Sigmoid colon (tissue), 7 donors: ENCODE data around the gene KRTAP1-1. TPM values are rescaled to one million over a fixed set of nuclear protein-coding genes. Genes with fewer than 3 reads are reported as not detected.
"Not testable (repeated sequence)": the region's sequence is repeated elsewhere in the genome, so short reads cannot be mapped to it uniquely, and the experiment has no call there.

ENCODE experiments used
- DNase-seq: peaks from one replicate; pipeline ENCODE4 v3.0.0-alpha.2; 2019
- H3K27ac ChIP-seq, 4 donors: fragments of 200-600 bp; sonication (generic); one replicate each; pipeline ENCODE4 v1.5.1; 2016 to 2019; ENCODE audit warnings: mild to moderate bottlenecking in 1 of 4
- H3K27me3 ChIP-seq, 3 donors: fragments of 200-600 bp; sonication (generic); one replicate each; pipeline ENCODE4 v1.5.1; 2019; ENCODE audit warnings: mild to moderate bottlenecking in 1 of 3
- H3K36me3 ChIP-seq, 4 donors: fragments of 200-600 bp; sonication (generic); one replicate each; pipeline ENCODE4 v1.5.1; 2016 to 2019
- H3K4me1 ChIP-seq, 4 donors: fragments of 200-600 bp; sonication (generic); one replicate each; pipeline ENCODE4 v1.5.1; 2017 to 2019
- H3K4me3 ChIP-seq, 4 donors: fragments of 200-600 bp; sonication (generic); one replicate each; pipeline ENCODE4 v1.5.1; 2017 to 2019; ENCODE audit warnings: mild to moderate bottlenecking in 2 of 4, moderate library complexity in 1 of 4
- H3K9me3 ChIP-seq, 4 donors: fragments of 200-600 bp in 3 of 4; sonication (generic) in 3 of 4; one replicate each; pipeline versions ENCODE4 v1.5.1 to v1.6.1; 2013 to 2019
- EP300 ChIP-seq, 4 donors: sonication (generic); formaldehyde crosslinking; IDR thresholded peaks; one replicate each; pipeline ENCODE4 v1.6.1; 2017; ENCODE audit warnings: antibody characterized with exemption in 4 of 4
- POLR2A ChIP-seq, 2 donors: fragments of 450-650 bp; IDR thresholded peaks; one replicate each; pipeline ENCODE4 v1.6.1; 2016; ENCODE audit warnings: antibody characterized with exemption in 2 of 2, mild to moderate bottlenecking in 2 of 2, moderate library complexity in 2 of 2
- POLR2AphosphoS5 ChIP-seq, 4 donors: sonication (generic); formaldehyde crosslinking; IDR thresholded peaks; one replicate each; pipeline ENCODE4 v1.6.1; 2017; ENCODE audit warnings: antibody characterized with exemption in 4 of 4
- WGBS, 2 donors: extraction: QIAGEN DNeasy Blood & Tissue Kit; methylation state at CpG; one replicate each; pipeline ENCODE4 v1.1.7; 2013; 5-methylcytosine and 5-hydroxymethylcytosine counted together
- intact Hi-C: fragments of 100-400 bp; cut with DNase I; formaldehyde crosslinking; loops from one replicate; pipeline ENCODE4 v1.15.1; 2023
- polyA plus RNA-seq, 3 donors: library from polyadenylated mRNA; stranded (reverse); fragments of 200-250 nt; gene quantifications; one replicate each; pipeline ENCODE4 v1.2.3, GENCODE V29; 2013
- total RNA-seq, 4 donors: library from RNA; depleted of rRNA; stranded (reverse); fragments of >200 nt; gene quantifications; one replicate each; pipeline ENCODE4 v1.1.0, GENCODE V29; 2016
- TF ChIP-seq, protein P1 (sequence below), 4 experiments: fragments of 450-650 bp in 3 of 4; fragments of 200-600 bp in 1 of 4; IDR thresholded peaks; one replicate each; pipeline ENCODE4 v1.5.1; 2016 to 2019; ENCODE audit warnings: antibody characterized with exemption in 4 of 4, mild to moderate bottlenecking in 3 of 4, moderate library complexity in 2 of 4
- donor health status: healthy with polysubstance abuse.
- donor health status: Bipolar disorder and iron deficiency.
- donor health status: healthy.

Gene KRTAP1-1
- total and polyA plus RNA-seq, 7 donors: not detected

DNA sequence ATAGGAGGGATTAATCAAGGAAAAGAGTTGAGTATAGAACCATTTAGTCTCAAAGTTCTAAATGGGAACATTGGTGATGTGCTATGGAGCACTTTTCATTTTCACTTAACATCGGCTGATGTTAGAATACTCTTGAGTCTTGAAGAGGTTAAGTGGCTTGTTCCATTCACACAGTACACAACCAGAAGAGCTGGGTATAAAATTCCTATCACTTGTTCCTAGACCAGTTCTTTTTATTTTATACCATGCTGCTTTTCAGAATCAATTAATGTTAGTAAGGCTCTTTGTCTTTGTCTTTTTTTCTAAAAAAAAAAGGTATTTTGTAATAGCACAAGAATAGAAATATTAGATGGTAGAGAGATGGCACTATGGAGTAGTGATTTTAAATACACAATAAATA lies 1.7 kb upstream of the KRTAP1-1 start:
- Histone ChIP-seq H3K27me3 (peaks cover 0 to 8% (median 0%) of the 10 kb centered on the region in 3 donors), H3K4me1 (no peaks in the 10 kb centered on the region), H3K36me3 (no peaks in the 10 kb centered on the region), H3K27ac (no peak overlapping the region), H3K4me3 (no peak overlapping the region), H3K9me3 (peaks cover 0 to 2% (median 0%) of the 10 kb centered on the region in 4 donors)
- no peak for DNase-seq
- WGBS, 2 donors: 95 to 97% methylated on average over 1 of the region's 1 CpG
- intact Hi-C loops: no loop called here
- TF ChIP-seq, protein P1, sequence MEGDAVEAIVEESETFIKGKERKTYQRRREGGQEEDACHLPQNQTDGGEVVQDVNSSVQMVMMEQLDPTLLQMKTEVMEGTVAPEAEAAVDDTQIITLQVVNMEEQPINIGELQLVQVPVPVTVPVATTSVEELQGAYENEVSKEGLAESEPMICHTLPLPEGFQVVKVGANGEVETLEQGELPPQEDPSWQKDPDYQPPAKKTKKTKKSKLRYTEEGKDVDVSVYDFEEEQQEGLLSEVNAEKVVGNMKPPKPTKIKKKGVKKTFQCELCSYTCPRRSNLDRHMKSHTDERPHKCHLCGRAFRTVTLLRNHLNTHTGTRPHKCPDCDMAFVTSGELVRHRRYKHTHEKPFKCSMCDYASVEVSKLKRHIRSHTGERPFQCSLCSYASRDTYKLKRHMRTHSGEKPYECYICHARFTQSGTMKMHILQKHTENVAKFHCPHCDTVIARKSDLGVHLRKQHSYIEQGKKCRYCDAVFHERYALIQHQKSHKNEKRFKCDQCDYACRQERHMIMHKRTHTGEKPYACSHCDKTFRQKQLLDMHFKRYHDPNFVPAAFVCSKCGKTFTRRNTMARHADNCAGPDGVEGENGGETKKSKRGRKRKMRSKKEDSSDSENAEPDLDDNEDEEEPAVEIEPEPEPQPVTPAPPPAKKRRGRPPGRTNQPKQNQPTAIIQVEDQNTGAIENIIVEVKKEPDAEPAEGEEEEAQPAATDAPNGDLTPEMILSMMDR (IDR thresholded peaks at IDR 0.05): no peak
- TF ChIP-seq POLR2A (IDR thresholded peaks at IDR 0.05): no peak
- no peak for TF ChIP-seq EP300 (IDR thresholded peaks at IDR 0.05)
- no peak for TF ChIP-seq POLR2AphosphoS5 (IDR thresholded peaks at IDR 0.05)

DNA sequence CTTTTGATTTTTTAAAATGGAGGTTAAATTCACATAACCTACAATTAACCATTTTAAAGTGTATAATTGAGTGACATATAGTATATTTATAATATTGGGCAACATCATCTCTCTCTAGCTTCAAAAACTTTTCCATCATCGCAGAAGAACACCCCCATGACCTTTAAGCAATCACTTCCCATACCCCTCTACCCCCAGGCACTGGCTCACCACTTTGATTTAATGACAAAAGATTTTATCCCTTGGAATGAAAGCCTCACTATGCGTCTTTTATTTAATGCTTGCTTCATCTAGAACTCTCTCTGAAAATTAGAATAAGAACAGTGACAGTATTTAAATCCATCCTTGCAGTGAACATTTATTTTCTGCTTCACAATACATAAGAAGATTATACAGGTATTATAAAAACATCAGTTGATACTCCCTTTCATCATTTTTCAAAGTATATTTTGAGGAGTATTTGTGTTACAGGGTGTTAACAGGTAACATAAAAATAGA lies 3.3 kb downstream of the KRTAP1-1 start:
- H3K27me3 ChIP-seq: no peaks in the 10 kb centered on the region
- WGBS, 2 donors: 87 to 88% methylated on average over 2 of the region's 2 CpGs
- intact Hi-C loops: no loop called here
- TF ChIP-seq POLR2A (IDR thresholded peaks at IDR 0.05): no peak
- TF ChIP-seq POLR2AphosphoS5 (IDR thresholded peaks at IDR 0.05): no peak
- no peak for TF ChIP-seq EP300 (IDR thresholded peaks at IDR 0.05)
- TF ChIP-seq, protein P1 (IDR thresholded peaks at IDR 0.05): no peak
- H3K4me1 ChIP-seq: no peaks in the 10 kb centered on the region
- no peak for DNase-seq
- H3K9me3 ChIP-seq: no peaks in the 10 kb centered on the region
- no peak overlapping the region for H3K4me3 ChIP-seq
- H3K27ac ChIP-seq: no peak overlapping the region
- no peaks in the 10 kb centered on the region for H3K36me3 ChIP-seq

DNA sequence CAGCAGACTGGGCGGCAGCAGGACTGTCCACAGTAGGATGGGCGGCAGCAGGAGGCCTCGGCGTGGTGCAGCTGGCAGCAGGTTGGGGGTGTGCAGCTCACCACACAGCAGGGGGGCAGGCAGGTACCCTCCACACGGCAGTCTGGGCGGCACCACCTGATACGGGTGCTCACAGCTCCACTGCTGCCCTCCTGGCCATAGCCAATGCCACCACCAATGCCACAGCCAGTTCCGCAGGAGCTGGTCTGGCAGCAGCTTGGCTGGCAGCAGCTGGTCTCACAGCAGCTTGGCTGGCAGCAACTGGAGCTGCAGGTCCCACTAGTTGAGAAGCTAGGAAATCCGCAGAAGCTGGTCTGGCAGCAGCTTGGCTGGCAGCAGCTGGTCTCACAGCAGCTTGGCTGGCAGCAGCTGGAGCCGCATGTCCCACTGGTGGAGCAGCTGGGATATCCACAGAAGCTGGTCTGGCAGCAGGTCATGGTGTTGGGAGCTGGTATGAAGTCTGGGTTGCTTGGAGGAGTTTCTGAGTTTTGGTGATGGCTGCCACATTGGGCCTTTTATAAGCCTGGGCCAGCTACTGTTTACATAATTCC lies 6.8 kb downstream of the KRTAP1-1 start, which contains the start of gene KRTAP1-3:
Gene KRTAP1-3, minus strand, starts transcription at position 529 of the 590 bp plus-strand sequence. Its CDS starts 53 bp downstream, at position 476.
- 94% methylated on average over 10 of the region's 10 CpGs for WGBS, 2 donors
- intact Hi-C loops, DNase-seq, H3K9me3 ChIP-seq, H3K4me3 ChIP-seq, H3K27me3 ChIP-seq, H3K4me1 ChIP-seq, H3K36me3 ChIP-seq, H3K27ac ChIP-seq: not testable (repeated sequence)

DNA sequence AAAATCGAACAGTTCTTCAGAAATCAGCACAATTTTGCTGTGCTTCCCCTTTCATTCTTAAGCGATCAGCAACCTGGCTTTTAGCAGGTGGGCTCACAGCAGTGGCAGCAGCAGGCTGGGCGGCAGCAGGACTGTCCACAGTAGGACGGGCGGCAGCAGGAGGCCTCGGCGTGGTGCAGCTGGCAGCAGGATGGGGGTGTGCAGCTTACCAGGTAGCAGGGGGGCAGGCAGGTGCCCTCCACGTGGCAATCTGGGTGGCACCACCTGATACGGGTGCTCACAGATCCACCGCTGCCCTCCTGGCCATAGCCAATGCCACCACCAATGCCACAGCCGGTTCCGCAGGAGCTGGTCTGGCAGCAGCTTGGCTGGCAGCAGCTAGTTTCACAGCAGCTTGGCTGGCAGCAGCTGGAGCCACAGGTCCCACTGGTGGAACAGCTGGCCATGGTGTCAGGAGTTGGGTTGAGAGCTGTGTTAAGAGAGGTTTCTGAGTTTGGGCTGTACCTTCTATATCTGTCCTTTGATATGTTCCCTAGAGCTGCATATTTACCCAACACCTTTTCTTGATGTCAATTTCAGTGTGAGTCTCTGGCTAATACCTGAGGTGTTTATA lies 11.5 kb downstream of the KRTAP1-1 start, which contains the start of gene KRTAP1-4:
Gene KRTAP1-4, minus strand, starts transcription at position 563 of the 613 bp plus-strand sequence. Its CDS starts 117 bp downstream, at position 446.
- H3K36me3 ChIP-seq: no peaks in the 10 kb centered on the region
- H3K27ac ChIP-seq: no peak within 1 kb of the TSS
- H3K4me3 ChIP-seq: no peak within 1 kb of the TSS
- 85 to 91% methylated on average over 12 of the region's 12 CpGs for WGBS, 2 donors
- intact Hi-C loops: no loop called here
- no peaks in the 10 kb centered on the region for H3K9me3 ChIP-seq
- no peak for DNase-seq
- peaks cover 0 to 6% (median 0%) of the 10 kb centered on the region in 3 donors for H3K27me3 ChIP-seq
- no peak for TF ChIP-seq POLR2A (IDR thresholded peaks at IDR 0.05)
- no peak for TF ChIP-seq POLR2AphosphoS5 (IDR thresholded peaks at IDR 0.05)
- TF ChIP-seq EP300 (IDR thresholded peaks at IDR 0.05): no peak
- TF ChIP-seq, protein P1 (IDR thresholded peaks at IDR 0.05): no peak
- no peaks in the 10 kb centered on the region for H3K4me1 ChIP-seq

DNA sequence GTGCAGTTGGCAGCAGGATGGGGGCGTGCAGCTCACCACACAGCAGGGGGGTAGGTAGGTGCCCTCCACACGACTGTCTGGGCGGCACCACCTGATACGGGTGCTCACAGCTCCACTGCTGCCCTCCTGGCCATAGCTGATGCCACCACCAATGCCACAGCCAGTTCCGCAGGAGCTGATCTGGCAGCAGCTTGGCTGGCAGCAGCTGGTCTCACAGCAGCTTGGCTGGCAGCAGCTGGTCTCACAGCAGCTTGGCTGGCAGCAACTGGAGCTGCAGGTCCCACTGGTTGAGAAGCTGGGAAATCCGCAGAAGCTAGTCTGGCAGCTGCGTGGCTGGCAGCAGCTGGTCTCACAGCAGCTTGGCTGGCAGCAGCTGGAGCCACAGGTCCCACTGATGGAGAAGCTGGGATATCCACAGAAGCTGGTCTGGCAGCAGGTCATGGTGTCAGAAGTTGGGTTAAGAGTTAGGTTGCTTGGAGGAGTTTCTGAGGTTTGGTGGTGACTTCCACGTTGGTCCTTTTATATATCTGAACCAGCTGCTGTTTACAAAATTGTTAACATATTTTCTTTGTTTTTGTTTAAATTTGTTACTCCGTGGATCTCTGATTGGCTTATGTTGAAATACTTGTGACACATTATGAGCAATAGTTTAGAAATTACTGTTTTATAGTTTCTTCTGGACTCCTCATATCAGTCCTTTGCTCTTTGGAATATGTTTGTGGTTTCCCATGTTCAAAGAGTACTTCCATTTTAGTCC lies 14.4 kb downstream of the KRTAP1-1 start, which contains the start of gene KRTAP1-5:
Gene KRTAP1-5, minus strand, starts transcription at position 494 of the 757 bp plus-strand sequence. Its CDS starts 53 bp downstream, at position 441.
- no peaks in the 10 kb centered on the region for H3K9me3 ChIP-seq

More for the DNA sequence above, 14.4 kb downstream of the KRTAP1-1 start, which contains the start of gene KRTAP1-5:
- Histone ChIP-seq H3K4me3 (no peak within 1 kb of the TSS), H3K27ac (no peak within 1 kb of the TSS), H3K4me1 (no peaks in the 10 kb centered on the region), H3K36me3 (no peaks in the 10 kb centered on the region), H3K27me3 (peaks cover 0 to 6% (median 0%) of the 10 kb centered on the region in 3 donors)
- TF ChIP-seq POLR2A (IDR thresholded peaks at IDR 0.05) (no peak), POLR2AphosphoS5 (IDR thresholded peaks at IDR 0.05) (no peak), EP300 (IDR thresholded peaks at IDR 0.05) (no peak)
- TF ChIP-seq, protein P1 (IDR thresholded peaks at IDR 0.05): no peak
- DNase-seq: no peak
- intact Hi-C loops: no loop called here
- 82 to 83% methylated on average over 9 of the region's 9 CpGs for WGBS, 2 donors
